Measurements from ENCODE around the gene GET4.

GRCh38 chr7:860149-860548, 16.2 kb upstream of the GET4 start:
- TF ChIP-seq POLR2AphosphoS5 (IDR thresholded peaks at IDR 0.05) (no peak), POLR2A (IDR thresholded peaks at IDR 0.05) (no peak), CTCF (IDR thresholded peaks at IDR 0.05) (no peak)
